GM06990 (cell line): ENCODE measurements around the gene TRPT1.
A peak's percentile ranks its signal among the peaks of the same experiment; 100 is the strongest.

Source experiments
- DNase-seq: peaks from one replicate; pipeline ENCODE4 v3.0.0-alpha.2; 2011; ENCODE audit not compliant: insufficient read length; ENCODE audit errors: extremely low read depth
- H3K27me3 ChIP-seq: replicated peaks from 2 replicates; pipeline ENCODE4 v1.6.0; 2011; ENCODE audit warnings: low read length; ENCODE audit not compliant: control insufficient read depth, insufficient read depth
- H3K36me3 ChIP-seq: 2 replicates; pipeline ENCODE4 v1.5.1; 2011; ENCODE audit warnings: low read length; ENCODE audit not compliant: control insufficient read depth, insufficient read depth
- H3K4me3 ChIP-seq: replicated peaks from 2 replicates; pipeline ENCODE4 v1.5.1; 2011; ENCODE audit warnings: low read depth, mild to moderate bottlenecking, control low read depth, low read length
- CTCF ChIP-seq: IDR thresholded peaks from 2 replicates; pipeline ENCODE4 v1.5.1; 2011; ENCODE audit warnings: low read length, control low read depth, mild to moderate bottlenecking, inconsistent platforms; ENCODE audit not compliant: insufficient read depth, poor library complexity, severe bottlenecking

TRPT1 gene

GRCh38 chr11:64216879-64217278 lies 9.1 kb downstream of the TRPT1 start:
- no peak for DNase-seq
- H3K36me3 ChIP-seq = peaks cover 36% of the 10 kb centered on the region
- TF ChIP-seq CTCF = no peak
- H3K4me3 ChIP-seq = no peak overlapping the region
- H3K27me3 ChIP-seq = no peaks in the 10 kb centered on the region

- peaks cover 32% of the 10 kb centered on the region for H3K36me3 ChIP-seq
- H3K27me3 ChIP-seq = no peaks in the 10 kb centered on the region
- no peak for TF ChIP-seq CTCF
- no peak overlapping the region for H3K4me3 ChIP-seq
- DNase-seq = no peak
These were observed 14.7 kb downstream of the TRPT1 start for GRCh38 chr11:64211181-64211872.

- H3K4me3 ChIP-seq = no peak overlapping the region
- DNase-seq = no peak
- H3K36me3 ChIP-seq = peaks cover 32% of the 10 kb centered on the region
- TF ChIP-seq CTCF = no peak
- no peaks in the 10 kb centered on the region for H3K27me3 ChIP-seq
These were observed 15.5 kb downstream of the TRPT1 start for GRCh38 chr11:64210301-64211020.

- Histone ChIP-seq H3K36me3 (peaks cover 30% of the 10 kb centered on the region), H3K27me3 (no peaks in the 10 kb centered on the region), H3K4me3 (no peak overlapping the region)
- TF ChIP-seq CTCF = no peak
- DNase-seq = no peak
These were observed 16.5 kb downstream of the TRPT1 start for GRCh38 chr11:64209563-64209843.

- DNase-seq = no peak
- Histone ChIP-seq H3K36me3 (peaks cover 35% of the 10 kb centered on the region), H3K4me3 (peak overlapping the region; percentile 70; the same call in 1 of the 2 replicates)
These were observed 17.0 kb downstream of the TRPT1 start for GRCh38 chr11:64208796-64209562.

More at GRCh38 chr11:64208796-64209562, 17.0 kb downstream of the TRPT1 start:
- TF ChIP-seq CTCF = no peak
- no peaks in the 10 kb centered on the region for H3K27me3 ChIP-seq
